AML-193 (cell line): ENCODE data around the gene NPAS3.

Source experiments
- DNase-seq, 2 experiments: peaks; one replicate each; lab custom pipeline; 2025; lab: John Stamatoyannopoulos, UW

The NPAS3 gene

DNA sequence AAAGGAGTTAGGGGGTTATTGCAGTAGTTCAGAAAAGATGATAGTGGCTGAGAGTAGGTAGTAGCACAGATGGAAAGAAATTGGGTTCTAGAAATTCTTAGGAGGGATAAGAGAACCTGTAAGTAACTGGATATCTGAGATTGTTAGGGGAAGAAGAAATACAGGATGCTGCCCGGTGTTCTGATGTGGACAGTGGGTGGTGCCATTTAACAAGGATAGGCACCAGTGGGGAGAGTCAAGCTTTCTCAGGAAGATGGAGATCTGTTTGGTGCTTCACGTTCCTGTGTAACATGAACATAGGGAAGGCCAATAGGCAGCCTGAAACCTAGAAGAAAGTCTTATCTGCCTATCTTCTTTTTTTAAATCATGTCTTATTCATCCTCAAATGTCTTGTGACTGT, 245.9 kb downstream of the NPAS3 start:
- DNase-seq = no peak

DNA sequence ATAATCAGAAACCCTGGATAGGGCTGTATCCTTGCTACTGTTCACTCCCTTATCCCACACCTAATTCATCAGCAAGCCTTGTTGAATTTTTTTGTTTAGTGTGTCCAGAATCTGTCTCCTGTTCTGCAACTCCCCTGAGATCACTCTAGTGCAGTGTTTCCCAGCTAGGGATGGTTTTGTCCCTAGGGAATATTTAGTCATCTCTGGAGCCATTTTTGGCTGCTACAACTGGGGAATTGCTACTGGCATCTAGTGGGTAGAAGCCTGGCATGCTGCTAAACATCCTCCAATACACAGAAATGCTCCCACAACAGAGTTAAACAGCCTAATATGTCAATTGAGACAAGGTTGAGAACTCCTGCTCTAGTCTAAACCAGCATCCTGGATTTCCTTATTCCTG, 248.0 kb downstream of the NPAS3 start:
- no peak for DNase-seq

DNA sequence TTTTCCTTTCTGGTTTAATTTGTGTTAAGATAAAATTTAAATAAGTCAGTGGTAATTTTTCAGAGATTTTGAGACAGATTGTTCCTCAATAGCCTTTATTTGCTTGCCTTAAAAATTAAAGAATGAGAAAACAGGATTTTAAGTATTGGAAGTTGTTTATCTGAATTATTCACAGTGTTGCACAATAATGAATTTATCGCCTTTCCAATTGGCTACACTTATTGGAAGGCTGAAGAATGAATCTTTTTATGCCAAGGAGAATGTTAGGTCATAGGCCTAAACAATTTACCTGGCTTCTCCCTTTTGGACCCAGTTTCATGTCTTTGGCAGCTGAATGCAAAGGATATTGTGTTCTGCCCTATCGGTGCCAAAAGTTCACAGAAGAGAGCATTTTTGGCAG, 250.2 kb downstream of the NPAS3 start:
- DNase-seq = no peak

DNA sequence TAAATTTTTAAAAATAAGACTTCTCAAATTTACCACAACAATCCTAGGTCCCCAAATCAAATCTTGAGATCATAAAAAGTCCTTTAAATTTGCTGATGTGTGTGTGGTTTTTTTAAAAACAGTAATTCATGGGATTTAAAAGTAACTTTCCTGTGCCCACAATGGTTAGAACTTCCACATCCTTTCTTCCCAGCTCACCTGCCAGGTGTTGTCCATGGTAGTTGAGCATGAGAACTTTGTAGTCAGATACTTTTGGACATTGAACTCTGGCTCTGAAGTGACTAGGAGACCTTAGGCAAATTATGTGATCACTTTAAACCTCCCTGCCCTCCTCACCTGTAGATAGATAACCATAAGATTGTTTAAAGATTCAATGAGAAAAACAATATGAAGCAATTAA, 253.2 kb downstream of the NPAS3 start:
- DNase-seq = no peak

DNA sequence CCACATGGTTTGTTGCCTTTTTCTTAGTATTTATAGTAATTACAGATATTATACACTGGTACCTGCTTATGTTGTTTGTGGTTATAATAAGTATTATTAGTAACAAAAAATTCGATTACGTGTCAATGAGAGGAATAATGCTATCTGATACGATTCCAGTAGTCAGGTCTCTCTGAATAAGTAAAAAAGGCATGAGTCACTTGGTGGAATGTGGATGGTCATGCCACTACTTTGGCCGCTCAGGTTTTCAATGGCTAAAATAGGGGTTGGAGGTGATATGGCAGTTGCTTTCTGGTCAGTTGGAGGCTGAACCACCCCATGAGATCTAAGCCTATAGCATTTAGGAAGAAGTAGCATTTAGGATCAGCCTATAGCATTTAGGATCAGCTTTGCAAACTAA, 255.9 kb downstream of the NPAS3 start:
- no peak for DNase-seq

DNA sequence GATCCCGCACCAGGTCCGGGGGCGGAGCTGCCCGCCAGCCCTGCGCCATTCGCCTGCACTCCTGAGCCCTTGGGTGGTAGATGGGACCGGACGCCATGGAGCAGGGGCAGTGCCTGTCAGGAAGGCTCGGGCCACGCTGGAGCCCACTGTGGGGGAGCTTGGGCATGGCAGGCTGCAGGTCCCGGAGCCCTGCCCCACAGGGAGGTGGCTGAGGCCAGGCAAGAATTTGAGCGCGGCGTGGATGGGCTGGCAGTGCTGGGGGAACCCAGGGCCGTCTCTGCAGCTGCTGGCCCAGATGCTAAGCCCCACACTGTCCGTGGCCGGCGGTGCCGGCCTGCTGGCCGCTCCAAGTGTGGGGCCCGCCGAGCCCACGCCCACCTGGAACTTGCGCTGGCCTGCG, 260.0 kb downstream of the NPAS3 start:
- DNase-seq = no peak

DNA sequence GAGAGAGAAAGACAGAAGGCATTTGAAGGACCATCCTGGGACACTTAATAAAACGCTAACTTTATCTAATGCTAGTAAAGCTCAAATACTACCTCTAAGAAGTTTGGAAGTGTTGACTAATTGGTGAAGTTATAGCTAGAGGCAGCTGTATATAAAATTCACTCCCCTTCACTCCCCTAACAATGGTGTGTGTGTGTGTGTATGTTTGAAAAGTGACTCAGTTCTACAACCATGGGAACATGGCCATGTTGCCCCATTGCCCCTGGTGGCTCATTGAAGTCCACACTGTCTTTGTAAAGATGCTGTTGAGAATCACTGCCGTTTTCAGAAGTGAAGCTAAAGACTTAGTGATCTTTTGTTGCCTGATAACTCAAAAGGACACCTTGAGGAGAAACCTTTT, 262.4 kb downstream of the NPAS3 start:
- no peak for DNase-seq

DNA sequence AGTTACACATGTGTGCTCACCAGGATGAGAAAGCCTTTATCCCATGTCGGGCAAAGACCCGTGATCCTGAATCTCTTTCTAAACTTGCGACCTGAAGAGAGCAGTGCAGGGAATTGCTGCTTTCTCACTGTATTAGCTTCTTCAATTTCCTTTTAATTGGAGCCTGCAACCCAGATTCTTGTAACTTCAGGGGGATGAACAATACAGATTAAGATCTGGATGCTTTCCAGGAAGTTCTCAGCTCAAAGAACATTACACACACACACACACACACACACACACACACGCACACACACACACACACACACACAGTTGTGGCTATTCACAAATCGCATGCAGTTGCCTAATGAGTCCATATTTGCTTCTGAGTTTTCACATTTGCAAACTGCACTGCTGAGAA, 268.3 kb downstream of the NPAS3 start:
- no peak for DNase-seq

DNA sequence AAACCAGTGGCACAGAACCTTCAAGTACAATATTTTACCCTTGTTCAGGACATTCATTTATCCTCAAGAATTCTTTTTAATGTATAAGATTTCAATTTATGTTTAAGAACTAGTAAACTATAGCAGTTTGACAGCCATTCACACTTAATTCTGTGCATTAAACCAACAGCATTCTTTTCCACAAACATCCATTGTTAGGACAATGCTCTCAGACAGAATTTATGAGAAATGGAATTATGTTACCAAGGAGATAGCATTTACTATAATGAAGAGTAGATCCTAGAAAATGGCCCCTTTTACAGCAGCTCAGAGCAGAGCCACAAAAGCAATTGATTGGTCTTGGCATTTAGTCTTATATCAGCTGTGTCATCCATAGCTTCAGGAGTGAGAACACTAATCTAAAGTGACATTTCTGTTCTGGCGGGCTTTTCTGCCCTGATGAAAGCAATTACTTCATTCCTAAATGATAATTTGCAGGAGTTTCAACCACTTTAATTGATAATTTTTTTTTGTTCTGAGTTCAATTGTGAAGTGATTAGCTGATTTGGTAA, 268.9 kb downstream of the NPAS3 start:
- DNase-seq = no peak

DNA sequence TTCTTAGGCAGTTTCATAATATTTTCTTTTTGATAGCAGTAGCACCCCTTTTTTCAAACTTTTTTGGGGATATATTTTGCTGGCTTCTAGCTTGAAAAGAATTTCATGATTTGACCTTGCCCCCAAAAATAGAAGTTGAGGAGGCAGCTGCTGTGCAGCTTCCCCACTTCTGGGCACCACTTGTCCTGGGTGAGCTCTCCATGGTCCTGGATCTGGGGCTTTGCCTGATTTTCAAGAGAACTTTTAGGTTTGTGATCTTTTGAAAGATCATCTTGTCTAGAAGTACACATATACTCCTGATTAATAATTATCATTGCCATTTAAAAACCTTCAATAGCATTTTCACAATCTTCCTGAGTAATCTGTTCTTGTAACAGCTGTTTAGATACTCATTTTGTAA, 271.6 kb downstream of the NPAS3 start:
- DNase-seq = no peak

DNA sequence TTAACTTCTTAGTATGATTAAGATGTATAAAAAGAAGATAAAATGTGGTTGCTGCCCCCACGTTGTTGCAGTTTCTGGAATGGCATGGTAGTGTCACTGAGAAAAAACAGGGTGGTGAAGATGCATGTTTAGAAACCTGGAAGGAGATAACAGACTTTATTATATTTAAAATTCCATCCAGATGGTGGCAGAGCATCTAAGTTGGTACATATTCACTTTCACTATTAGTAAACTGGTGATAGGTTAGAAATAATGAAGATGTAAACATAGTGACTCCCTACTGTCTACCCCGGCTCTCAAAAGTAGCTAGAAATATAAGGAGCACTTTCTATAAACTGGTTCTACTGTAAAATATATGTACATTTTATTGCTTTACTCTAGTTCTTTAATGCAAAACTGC, 279.3 kb downstream of the NPAS3 start:
- no peak for DNase-seq

DNA sequence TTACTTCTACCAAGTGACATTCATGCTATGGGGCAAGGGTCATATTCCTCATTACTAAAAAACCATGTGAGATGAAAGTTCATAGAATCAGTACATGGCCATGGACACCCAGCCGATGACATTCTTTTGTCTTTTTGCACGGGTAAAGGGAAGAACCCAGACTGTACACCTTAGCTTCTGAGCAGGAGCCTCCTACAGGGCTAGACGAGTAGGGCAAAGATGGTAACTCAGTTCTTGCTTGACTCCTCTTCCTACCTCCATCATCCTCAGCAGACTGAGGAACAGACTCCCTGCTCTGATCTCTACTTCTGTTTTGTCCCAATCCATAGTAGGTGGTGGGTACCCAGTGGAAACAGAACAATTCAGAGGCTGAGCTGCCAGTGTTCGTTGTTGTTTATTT, 281.3 kb downstream of the NPAS3 start:
- DNase-seq = no peak

DNA sequence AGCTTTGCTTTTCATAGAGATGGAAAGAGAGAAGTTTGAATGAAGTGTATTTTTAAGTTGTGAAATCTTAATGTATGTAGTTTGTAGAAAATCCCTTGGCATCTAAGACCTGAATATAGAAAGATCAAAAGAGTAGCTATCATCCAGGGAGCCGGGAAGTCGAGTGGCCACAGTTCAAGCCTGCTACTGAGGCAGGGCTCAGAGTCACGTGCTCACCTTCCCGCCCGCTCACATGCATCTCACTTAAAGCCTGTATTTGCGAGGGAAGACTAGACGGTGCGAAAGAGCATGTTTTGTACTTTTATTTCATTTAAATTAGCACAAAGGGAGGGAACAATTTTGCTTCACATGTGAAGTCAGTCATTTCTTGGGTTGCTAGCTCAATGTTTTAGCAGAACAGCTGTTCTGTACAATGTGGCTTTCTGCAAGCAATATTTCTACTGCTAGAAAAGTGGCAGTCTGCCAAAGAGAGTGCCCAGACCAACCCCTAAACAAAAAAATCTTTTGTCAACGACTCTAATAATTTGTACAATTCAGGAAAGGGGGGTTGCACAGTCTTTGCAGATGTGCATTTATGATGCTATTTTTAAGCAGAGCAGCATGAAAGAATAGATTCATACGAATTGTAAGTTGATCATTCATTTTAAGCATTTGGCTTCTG, 290.7 kb downstream of the NPAS3 start:
- DNase-seq = no peak

DNA sequence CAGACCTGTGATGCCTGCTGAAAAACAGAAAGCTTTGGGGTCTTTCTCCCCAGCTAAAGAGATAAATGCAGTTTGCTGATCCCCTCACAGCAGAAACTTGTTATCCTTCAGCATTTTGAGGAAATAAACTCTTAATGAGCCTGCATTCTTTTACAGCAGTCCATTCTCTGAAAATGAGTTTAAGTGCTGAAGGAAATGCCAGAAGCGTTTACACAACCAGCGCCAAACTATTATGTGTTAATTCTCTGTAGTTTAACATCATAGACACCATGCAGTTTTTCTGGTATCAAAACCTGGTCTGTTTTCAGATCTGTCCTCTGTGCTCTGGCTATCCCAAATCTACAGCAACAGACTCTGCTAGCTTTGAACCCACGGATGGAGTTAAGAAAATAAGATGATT, 291.3 kb downstream of the NPAS3 start:
- DNase-seq = no peak

DNA sequence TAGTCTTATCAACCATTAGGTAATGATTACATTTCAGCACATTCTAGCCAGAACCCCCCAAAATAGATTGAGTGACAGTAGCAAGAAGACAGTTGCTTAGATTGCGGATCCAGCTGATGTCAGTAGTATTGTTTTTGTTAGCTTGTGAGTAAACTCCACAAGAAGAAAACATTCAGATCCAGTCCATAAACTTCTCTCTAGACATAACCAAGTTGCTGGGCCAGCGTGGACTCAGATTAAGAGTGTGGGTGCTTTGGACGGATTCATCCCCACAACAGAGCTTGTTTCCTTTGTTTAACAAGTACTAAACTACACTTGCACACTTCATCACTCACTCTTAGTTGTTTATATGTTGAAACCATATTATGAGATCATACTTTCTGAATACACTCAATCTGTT, 293.4 kb downstream of the NPAS3 start:
- no peak for DNase-seq

DNA sequence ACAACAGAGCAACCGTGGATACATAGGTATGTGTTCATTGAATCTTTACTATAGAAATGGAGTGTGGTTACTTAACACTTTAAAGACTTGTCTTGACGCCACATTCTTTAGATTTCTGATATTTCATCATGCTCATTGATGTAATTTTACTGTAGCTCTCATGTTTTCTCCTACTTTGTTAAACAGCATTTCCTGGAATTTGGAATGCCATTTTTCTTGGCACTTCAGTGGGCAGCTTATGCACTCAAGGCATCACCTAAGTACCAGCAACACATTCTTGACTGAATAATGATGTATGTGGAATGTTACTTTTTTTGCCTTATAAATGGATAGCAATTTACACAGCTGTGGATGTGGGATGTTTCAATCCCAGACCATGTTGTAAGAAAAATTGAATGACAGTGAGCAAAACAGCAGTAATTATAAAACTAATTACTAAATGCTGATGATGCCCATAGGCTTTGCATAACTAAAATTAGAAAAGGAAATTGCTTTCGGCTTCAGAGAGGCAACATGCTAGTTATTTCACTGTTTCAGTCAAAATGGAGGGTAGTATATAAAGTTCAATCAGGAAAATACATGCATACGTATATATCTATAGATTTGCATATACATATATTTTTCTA, 298.5 kb downstream of the NPAS3 start:
- DNase-seq = no peak

DNA sequence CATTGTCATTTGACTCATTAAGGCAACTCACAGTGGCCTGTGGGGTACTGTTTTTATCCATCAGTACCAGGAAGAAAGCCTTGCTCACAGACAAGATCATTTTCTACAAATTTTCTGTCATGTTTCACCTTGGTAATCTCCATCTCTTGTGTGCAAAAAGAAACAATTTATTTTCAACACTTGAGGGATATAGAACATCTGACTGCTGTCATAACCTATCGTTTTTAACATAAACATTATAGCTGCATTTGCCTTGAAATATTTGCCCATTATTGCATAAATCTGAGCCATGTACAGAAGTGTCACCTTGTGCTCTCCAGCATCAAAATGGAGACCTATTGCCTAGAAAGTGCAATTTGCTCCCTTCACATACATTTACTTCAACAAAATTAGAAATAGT, 300.8 kb downstream of the NPAS3 start:
- DNase-seq = no peak

DNA sequence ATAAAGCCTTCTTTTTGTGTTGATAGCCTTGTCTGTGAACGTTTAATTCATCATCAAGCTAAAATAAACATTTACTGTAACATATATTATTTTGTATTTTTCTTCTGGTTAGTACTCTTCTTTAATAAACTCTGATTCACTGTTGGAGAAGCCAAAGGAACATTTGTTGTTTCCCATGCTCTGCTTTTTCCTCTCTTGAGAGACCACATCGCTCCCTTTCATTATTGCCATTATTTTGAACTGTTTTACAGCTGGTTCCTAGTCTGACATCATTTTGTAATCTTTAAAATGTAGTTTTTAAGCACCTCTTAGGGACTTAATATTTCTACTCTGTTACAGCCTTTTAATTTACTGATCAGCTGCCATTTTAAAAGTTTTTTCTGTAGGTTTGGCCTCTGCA, 301.8 kb downstream of the NPAS3 start:
- no peak for DNase-seq

DNA sequence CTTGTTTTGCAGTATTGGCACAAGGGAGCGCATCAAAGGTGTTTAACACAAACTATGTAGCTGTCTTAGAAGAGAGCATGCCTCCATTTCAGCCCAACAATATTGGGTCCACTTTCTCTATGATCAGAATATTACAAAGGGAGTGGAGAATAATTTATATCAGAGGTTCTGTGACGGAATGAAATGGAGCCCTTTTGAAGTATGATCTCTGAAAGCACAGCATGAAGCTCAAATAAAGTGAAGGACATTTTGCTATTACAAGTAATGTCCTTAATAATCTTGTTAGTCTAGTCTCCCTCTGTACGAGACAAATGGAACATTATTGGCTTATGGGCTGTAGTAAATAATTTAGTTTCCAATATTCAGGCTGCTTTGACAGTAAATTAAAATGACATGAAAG, 302.7 kb downstream of the NPAS3 start:
- DNase-seq = no peak

DNA sequence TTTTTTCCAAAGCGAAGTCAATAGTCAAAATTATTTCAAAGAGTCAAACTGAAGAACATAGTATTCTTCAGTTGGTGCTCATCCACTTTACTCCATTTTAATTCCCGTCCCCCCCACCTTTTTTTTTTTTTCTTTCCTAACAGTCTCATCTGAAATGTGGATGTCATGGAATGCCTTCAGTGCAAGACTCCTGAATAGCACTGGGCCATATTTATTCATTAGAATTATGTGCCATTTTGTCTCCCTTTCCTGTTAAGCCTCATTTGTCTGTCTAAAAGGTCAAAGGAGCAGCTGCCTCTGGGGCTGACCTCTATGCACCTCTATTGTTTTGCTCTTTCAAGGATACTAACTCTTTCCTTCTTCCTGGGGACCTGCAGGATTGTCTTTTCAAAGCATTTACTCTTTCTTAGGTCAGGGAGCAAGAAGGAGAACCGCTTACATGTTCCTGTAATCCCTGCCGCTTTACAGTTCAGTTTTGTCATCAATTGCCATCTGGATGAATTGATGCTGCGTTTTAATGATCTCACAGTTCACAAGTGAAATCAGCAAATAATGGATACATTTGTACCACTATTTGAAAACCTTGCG, 310.6 kb downstream of the NPAS3 start:
- no peak for DNase-seq

DNA sequence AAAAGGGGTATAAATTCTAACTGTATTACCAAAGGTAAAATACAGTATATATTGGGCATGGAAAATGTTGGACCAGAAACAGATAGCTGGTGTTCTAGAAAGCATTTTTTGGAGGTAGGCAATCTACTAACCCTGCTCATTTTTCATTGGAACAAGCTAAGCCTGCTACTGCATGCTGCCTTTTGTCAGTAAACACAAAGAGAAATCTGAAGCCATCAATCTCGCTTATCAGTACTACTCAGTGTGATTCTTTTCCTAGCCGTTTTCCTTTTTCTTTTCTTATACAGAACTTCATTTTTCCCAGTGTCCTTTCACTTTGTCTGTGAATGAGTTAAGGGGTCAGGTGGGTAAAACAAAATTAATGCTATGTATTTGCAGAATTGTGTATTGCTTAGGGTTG, 312.3 kb downstream of the NPAS3 start:
- DNase-seq = no peak

DNA sequence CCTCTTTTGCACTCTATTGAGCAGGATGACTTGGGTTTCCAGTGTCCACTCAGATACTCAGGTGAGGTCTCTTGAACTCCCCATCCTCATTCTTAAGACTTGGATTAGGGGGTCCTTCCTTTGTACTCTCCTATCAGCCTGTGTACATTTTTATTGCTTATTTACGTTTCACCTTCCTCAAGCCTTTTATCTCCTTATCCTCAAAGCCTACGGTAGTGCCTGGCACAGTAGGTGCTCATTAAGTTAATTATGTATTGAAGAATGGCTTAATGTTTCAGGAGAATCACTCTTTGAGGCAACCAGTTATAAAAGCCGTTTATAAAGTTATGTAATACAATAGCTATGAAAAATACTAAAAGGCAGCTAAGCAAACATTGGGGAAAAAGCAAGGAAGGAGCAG, 315.7 kb downstream of the NPAS3 start:
- DNase-seq = no peak

DNA sequence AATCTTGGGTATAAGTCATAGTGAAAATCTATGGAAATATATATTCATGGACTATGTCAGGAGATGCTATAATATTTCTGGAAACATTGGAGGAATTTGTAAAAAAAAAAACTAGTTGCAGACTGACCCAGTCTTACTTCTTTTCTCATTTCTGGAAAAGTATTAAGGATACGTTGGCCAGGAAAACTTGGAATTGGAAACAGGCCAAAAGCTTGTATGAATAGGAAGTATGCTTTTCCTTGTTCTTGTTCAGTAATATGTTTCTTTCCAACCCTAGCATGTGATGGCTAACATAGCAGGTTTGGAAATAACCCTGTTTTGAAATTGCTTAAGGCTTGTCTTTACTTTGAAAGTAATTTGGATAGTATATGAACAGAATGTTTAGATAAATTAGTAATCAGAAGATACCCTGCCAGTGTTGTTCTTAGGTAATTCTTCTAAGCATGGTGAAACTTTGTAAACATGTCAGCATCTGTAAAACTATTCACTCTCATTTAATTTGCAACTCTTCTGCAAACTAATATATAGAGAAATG, 316.2 kb downstream of the NPAS3 start:
- no peak for DNase-seq
